WTC11 (cell line): Measurements from ENCODE around the gene PDE6B.

Experiments used
- CBFB ChIP-seq: sonication (generic); formaldehyde crosslinking; IDR thresholded peaks from 2 replicates; pipeline ENCODE4 v1.8.1; 2022; ENCODE audit warnings: mild to moderate bottlenecking, low read depth, missing genetic modification reagents
- CTCF ChIP-seq: fragments of 200-600 bp; IDR thresholded peaks from 2 replicates; pipeline ENCODE4 v1.8.0; 2022; ENCODE audit warnings: antibody characterized with exemption
- FOXK1 ChIP-seq: sonication (generic); formaldehyde crosslinking; IDR thresholded peaks from 2 replicates; pipeline ENCODE4 v1.8.0; 2022; ENCODE audit warnings: mild to moderate bottlenecking, moderate library complexity, missing genetic modification reagents
- HMGXB4 ChIP-seq: sonication (generic); formaldehyde crosslinking; IDR thresholded peaks from 2 replicates; pipeline ENCODE4 v1.8.1; 2023; ENCODE audit warnings: mild to moderate bottlenecking, moderate library complexity, missing genetic modification reagents
- KAT7 ChIP-seq: sonication (generic); formaldehyde crosslinking; IDR thresholded peaks from 2 replicates; pipeline ENCODE4 v1.8.1; 2023; ENCODE audit warnings: missing genetic modification reagents, mild to moderate bottlenecking, borderline replicate concordance
- MAX ChIP-seq: sonication (generic); formaldehyde crosslinking; IDR thresholded peaks from 2 replicates; pipeline ENCODE4 v1.8.0; 2022; ENCODE audit warnings: mild to moderate bottlenecking, missing genetic modification reagents
- PRDM15 ChIP-seq: sonication (generic); formaldehyde crosslinking; IDR thresholded peaks from 2 replicates; pipeline ENCODE4 v1.8.0; 2022; ENCODE audit warnings: missing genetic modification reagents
- ZNF138 ChIP-seq: sonication (generic); formaldehyde crosslinking; conservative IDR thresholded peaks from 2 replicates; pipeline ENCODE4 v1.8.1; 2022; ENCODE audit warnings: mild to moderate bottlenecking, moderate library complexity, missing genetic modification reagents
- ZNF512 ChIP-seq: sonication (generic); formaldehyde crosslinking; IDR thresholded peaks from 2 replicates; pipeline ENCODE4 v1.8.1; 2022; ENCODE audit warnings: missing genetic modification reagents, borderline replicate concordance

- no peak for TF ChIP-seq CTCF
- no peak for TF ChIP-seq CBFB (CRISPR knock-in tag)
- no peak for TF ChIP-seq PRDM15 (CRISPR knock-in tag)
- TF ChIP-seq ZNF512 (CRISPR knock-in tag): no peak
- TF ChIP-seq FOXK1 (CRISPR knock-in tag): no peak
- no peak; the same call in 1 of the 2 replicates for TF ChIP-seq MAX (CRISPR knock-in tag)
- no peak for TF ChIP-seq HMGXB4 (CRISPR knock-in tag)
- no peak for TF ChIP-seq ZNF138 (CRISPR knock-in tag)
- TF ChIP-seq KAT7: no peak
Measured at GRCh38 chr4:576245-576821, 49.0 kb upstream of the PDE6B start, which contains the start of gene TMEM271.
